ENCODE measurements around the gene KRTAP10-7.

Gene KRTAP10-7

GRCh38 chr21:44581158-44581557 lies 19.2 kb upstream of the KRTAP10-7 start:
- TF ChIP-seq CTCF (conservative IDR thresholded peaks at IDR 0.05; ENCODE audit: control insufficient read depth, insufficient read depth, low read depth, low read length) = no peak
- H3K4me3 ChIP-seq (ENCODE audit: control insufficient read depth, low read depth, low read length) = no peak overlapping the region
- DNase-seq (ENCODE audit: low read depth) = no peak

- no peak for TF ChIP-seq CTCF (conservative IDR thresholded peaks at IDR 0.05; ENCODE audit: control insufficient read depth, insufficient read depth, low read depth, low read length)
- no peak overlapping the region for H3K4me3 ChIP-seq (ENCODE audit: control insufficient read depth, low read depth, low read length)
- DNase-seq (ENCODE audit: low read depth) = no peak
Measured at GRCh38 chr21:44582055-44582454, 18.3 kb upstream of the KRTAP10-7 start.

GRCh38 chr21:44583089-44583799 lies 17.2 kb upstream of the KRTAP10-7 start:
- TF ChIP-seq CTCF (conservative IDR thresholded peaks at IDR 0.05; ENCODE audit: control insufficient read depth, insufficient read depth, low read depth, low read length) = no peak
- no peak overlapping the region for H3K4me3 ChIP-seq (ENCODE audit: control insufficient read depth, low read depth, low read length)
- DNase-seq (ENCODE audit: low read depth) = no peak

GRCh38 chr21:44583800-44584147 lies 16.6 kb upstream of the KRTAP10-7 start:
- no peak overlapping the region for H3K4me3 ChIP-seq (ENCODE audit: control insufficient read depth, low read depth, low read length)
- DNase-seq (ENCODE audit: low read depth) = no peak
- no peak for TF ChIP-seq CTCF (conservative IDR thresholded peaks at IDR 0.05; ENCODE audit: control insufficient read depth, insufficient read depth, low read depth, low read length)

GRCh38 chr21:44585892-44586291 lies 14.5 kb upstream of the KRTAP10-7 start:
- no peak for DNase-seq (ENCODE audit: low read depth)
- no peak overlapping the region for H3K4me3 ChIP-seq (ENCODE audit: control insufficient read depth, low read depth, low read length)
- TF ChIP-seq CTCF (conservative IDR thresholded peaks at IDR 0.05; ENCODE audit: control insufficient read depth, insufficient read depth, low read depth, low read length) = no peak

- TF ChIP-seq CTCF (conservative IDR thresholded peaks at IDR 0.05; ENCODE audit: control insufficient read depth, insufficient read depth, low read depth, low read length) = no peak
- DNase-seq (ENCODE audit: low read depth) = no peak
- no peak overlapping the region for H3K4me3 ChIP-seq (ENCODE audit: control insufficient read depth, low read depth, low read length)
Measured at GRCh38 chr21:44589094-44589493, 11.3 kb upstream of the KRTAP10-7 start.
